Smooth muscle cell (in vitro differentiated cells): ENCODE data around the gene CAVIN3. TPM values are rescaled to one million over a fixed set of nuclear protein-coding genes. Genes with fewer than 3 reads are reported as not detected.
A peak's percentile ranks its signal among the peaks of the same experiment; 100 is the strongest.

Source experiments
- DNase-seq: peaks from one replicate; lab custom pipeline; 2025; ENCODE audit not compliant: unreplicated experiment; lab: John Stamatoyannopoulos, UW
- H2AFZ ChIP-seq: fragments of 200-600 bp; sonication (generic); 2 replicates; pipeline ENCODE4 v1.6.0; 2016; ENCODE audit warnings: antibody characterized with exemption, low read depth, mild to moderate bottlenecking
- H3F3A ChIP-seq: fragments of 200-600 bp; sonication (generic); 2 replicates; pipeline ENCODE4 v1.6.0; 2017; ENCODE audit warnings: antibody characterized with exemption, low read depth
- H3K27ac ChIP-seq: fragments of 200-600 bp; sonication (generic); 2 replicates; pipeline ENCODE4 v1.5.1; 2016; ENCODE audit warnings: low read depth, mild to moderate bottlenecking
- H3K27me3 ChIP-seq: fragments of 200-600 bp; sonication (generic); 2 replicates; pipeline ENCODE4 v1.6.1; 2016; ENCODE audit warnings: low read depth, mild to moderate bottlenecking
- H3K36me3 ChIP-seq: fragments of 200-600 bp; sonication (generic); 2 replicates; pipeline ENCODE4 v1.5.1; 2016; ENCODE audit warnings: low read depth
- H3K4me1 ChIP-seq: fragments of 200-600 bp; sonication (generic); 2 replicates; pipeline ENCODE4 v1.5.1; 2016; ENCODE audit warnings: low read depth
- H3K4me2 ChIP-seq: fragments of 200-600 bp; sonication (generic); 2 replicates; pipeline ENCODE4 v1.6.0; 2016; ENCODE audit warnings: mild to moderate bottlenecking
- H3K4me3 ChIP-seq: fragments of 200-600 bp; sonication (generic); 2 replicates; pipeline ENCODE4 v1.5.1; 2016; ENCODE audit warnings: mild to moderate bottlenecking
- H3K79me2 ChIP-seq: fragments of 200-600 bp; sonication (generic); 2 replicates; pipeline ENCODE4 v1.6.0; 2016; ENCODE audit warnings: low read depth, mild to moderate bottlenecking
- H3K9ac ChIP-seq: fragments of 200-600 bp; sonication (generic); 2 replicates; pipeline ENCODE4 v1.6.0; 2016; ENCODE audit warnings: low read depth
- H3K9me3 ChIP-seq: fragments of 200-600 bp; sonication (generic); replicated peaks from 2 replicates; pipeline ENCODE4 v1.5.1; 2016; ENCODE audit warnings: low read depth
- H4K20me1 ChIP-seq: fragments of 200-600 bp; sonication (generic); 2 replicates; pipeline ENCODE4 v1.6.0; 2016; ENCODE audit warnings: low read depth
- CTCF ChIP-seq: fragments of 200-600 bp; sonication (generic); IDR thresholded peaks from 2 replicates; pipeline ENCODE4 v1.5.1; 2017; ENCODE audit warnings: borderline replicate concordance, mild to moderate bottlenecking, antibody characterized with exemption; ENCODE audit not compliant: insufficient read depth, poor library complexity, severe bottlenecking
- WGBS: methylation state at CpG from one replicate; pipeline ENCODE4 v1.1.7; 2016; ENCODE audit warnings: low lambda C conversion rate; 5-methylcytosine and 5-hydroxymethylcytosine counted together
- polyA plus RNA-seq: library from polyadenylated mRNA; unstranded; fragments of >200 nt; fragmentation: Nextera tagmentation; extraction: Ambion mirVana; gene quantifications from 2 replicates; pipeline ENCODE4 v1.2.1, GENCODE V29; 2016
- total RNA-seq: library from RNA; depleted of rRNA; stranded (reverse); fragments of >200 nt; gene quantifications from 2 replicates; pipeline ENCODE4 v1.2.3, GENCODE V29; 2014

The CAVIN3 gene
- total and polyA plus RNA-seq, 2 experiments from 2014 or later, result 177 to 251 TPM

- H3K4me2 ChIP-seq, result no peak overlapping the region
- no peaks in the 10 kb centered on the region for H3F3A ChIP-seq
- no peak overlapping the region for H3K4me3 ChIP-seq
- no peak overlapping the region for H3K9ac ChIP-seq
- no peaks in the 10 kb centered on the region for H4K20me1 ChIP-seq
- 58% methylated on average over 4 of the region's 4 CpGs for WGBS
- H2AFZ ChIP-seq, result peak overlapping the region; percentile 80
- no peak for TF ChIP-seq CTCF
- DNase-seq, result no peak
- no peaks in the 10 kb centered on the region for H3K9me3 ChIP-seq
- H3K27ac ChIP-seq, result no peak overlapping the region
- H3K79me2 ChIP-seq, result no peaks in the 10 kb centered on the region
- no peaks in the 10 kb centered on the region for H3K36me3 ChIP-seq
- H3K27me3 ChIP-seq, result no peaks in the 10 kb centered on the region
- peaks cover 6% of the 10 kb centered on the region for H3K4me1 ChIP-seq
These were observed 47.1 kb downstream of the CAVIN3 start for GRCh38 chr11:6273188-6273587.

DNA sequence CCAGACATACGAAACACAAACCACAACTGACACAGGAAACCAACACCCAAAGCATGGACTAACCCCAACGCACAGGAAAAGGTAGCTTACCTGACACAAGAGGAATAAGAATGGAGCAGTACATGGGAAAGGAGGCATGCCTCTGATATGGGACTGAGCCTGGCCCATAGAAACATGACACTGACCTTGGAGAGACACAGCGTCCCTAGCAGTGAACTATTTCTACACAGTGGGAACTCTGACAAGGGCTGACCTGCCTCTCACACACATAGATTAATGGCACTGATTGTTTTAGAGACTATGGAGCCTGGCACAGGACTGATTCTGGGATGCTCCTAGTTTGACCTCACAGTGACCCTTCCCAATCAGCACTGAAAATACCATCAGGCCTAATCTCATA is 48.7 kb downstream of the CAVIN3 start:
- Histone ChIP-seq H3K27me3 (no peaks in the 10 kb centered on the region), H2AFZ (no peak overlapping the region), H3K36me3 (no peaks in the 10 kb centered on the region), H4K20me1 (no peaks in the 10 kb centered on the region), H3K9ac (no peak overlapping the region), H3K4me3 (no peak overlapping the region), H3K4me2 (no peak overlapping the region), H3K9me3 (no peaks in the 10 kb centered on the region), H3F3A (no peaks in the 10 kb centered on the region), H3K4me1 (peaks cover 6% of the 10 kb centered on the region), H3K79me2 (no peaks in the 10 kb centered on the region), H3K27ac (no peak overlapping the region)
- WGBS, result 62% methylated on average over 3 of the region's 3 CpGs
- DNase-seq, result no peak
- no peak for TF ChIP-seq CTCF

GRCh38 chr11:6270584-6271246 is 49.6 kb downstream of the CAVIN3 start:
- Histone ChIP-seq H3K9ac (no peak overlapping the region), H3K4me2 (no peak overlapping the region), H4K20me1 (no peaks in the 10 kb centered on the region), H3F3A (no peaks in the 10 kb centered on the region), H3K4me1 (peaks cover 6% of the 10 kb centered on the region), H3K79me2 (no peaks in the 10 kb centered on the region), H3K27me3 (no peaks in the 10 kb centered on the region), H3K36me3 (no peaks in the 10 kb centered on the region), H3K4me3 (no peak overlapping the region), H3K27ac (no peak overlapping the region), H3K9me3 (no peaks in the 10 kb centered on the region), H2AFZ (no peak overlapping the region)
- TF ChIP-seq CTCF, result no peak
- DNase-seq, result no peak
- WGBS, result 96% methylated on average over 41 of the region's 41 CpGs

DNA sequence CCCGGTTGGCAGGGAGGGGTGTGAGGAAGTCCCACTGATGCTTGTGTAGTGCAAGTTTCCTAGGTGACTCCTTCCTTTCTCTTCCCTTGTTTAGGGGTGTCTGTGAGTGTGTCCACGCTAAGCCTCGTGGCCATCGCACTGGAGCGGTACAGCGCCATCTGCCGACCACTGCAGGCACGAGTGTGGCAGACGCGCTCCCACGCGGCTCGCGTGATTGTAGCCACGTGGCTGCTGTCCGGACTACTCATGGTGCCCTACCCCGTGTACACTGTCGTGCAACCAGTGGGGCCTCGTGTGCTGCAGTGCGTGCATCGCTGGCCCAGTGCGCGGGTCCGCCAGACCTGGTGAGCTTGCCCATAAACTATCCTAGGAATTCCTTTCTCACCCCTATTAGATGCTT is 50.3 kb downstream of the CAVIN3 start:
- H4K20me1 ChIP-seq, result no peaks in the 10 kb centered on the region
- H3K9me3 ChIP-seq, result no peaks in the 10 kb centered on the region
- no peaks in the 10 kb centered on the region for H3K36me3 ChIP-seq
- no peak overlapping the region for H3K4me3 ChIP-seq
- H3K27me3 ChIP-seq, result no peaks in the 10 kb centered on the region
- no peak overlapping the region for H3K9ac ChIP-seq
- no peak overlapping the region for H3K4me2 ChIP-seq
- no peak for DNase-seq
- no peaks in the 10 kb centered on the region for H3F3A ChIP-seq
- H3K4me1 ChIP-seq, result peaks cover 6% of the 10 kb centered on the region
- H3K27ac ChIP-seq, result no peak overlapping the region
- no peak overlapping the region for H2AFZ ChIP-seq
- 89% methylated on average over 24 of the region's 24 CpGs for WGBS
- TF ChIP-seq CTCF, result no peak
- H3K79me2 ChIP-seq, result no peaks in the 10 kb centered on the region
